ENCODE results near the gene TSPAN15.
"Not testable (repeated sequence)": the region's sequence is repeated elsewhere in the genome, so short reads cannot be mapped to it uniquely, and the experiment has no call there.

Gene TSPAN15

DNA sequence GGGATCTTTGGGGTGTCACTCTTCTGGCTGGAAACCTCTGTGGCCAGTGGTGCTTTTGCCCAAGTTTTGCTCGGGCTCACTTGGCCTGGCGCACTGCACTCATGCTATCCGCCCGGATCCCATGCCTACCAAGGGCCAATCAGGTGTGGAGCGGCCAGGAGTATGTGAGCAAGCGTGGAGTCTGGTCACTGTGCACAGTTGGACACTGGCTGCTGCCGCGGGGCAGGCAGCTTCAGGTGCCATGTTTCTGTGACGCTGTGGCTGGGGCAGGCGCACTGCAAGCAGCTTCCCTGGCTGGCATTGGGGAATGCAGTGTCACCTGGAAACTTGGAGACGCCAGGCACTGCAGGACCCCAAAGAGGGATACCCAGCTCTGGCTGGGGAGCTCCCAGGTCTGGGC is 76.7 kb downstream of the TSPAN15 start:
- in situ Hi-C loops (cut with MboI; ENCODE audit: low sequenced_read_pairs), result no loop called here

DNA sequence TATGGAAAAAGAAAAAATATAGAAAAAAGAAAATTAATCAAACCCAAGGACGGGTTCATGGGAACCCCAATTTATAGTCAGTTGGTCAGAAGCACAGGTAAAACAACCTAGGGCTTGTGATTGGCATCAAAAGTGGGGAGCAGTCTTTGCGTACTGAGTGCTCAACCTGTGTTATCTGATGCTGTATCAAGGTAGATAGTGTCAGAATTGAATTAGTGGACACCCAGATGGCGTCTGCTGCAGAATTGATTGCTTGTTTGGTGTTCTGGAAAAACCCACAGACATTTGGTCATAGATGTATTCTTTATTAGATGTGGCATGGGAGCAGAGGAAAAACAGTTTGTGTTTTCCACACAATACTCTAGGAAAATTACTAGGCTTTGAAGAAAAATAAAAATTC is 82.4 kb downstream of the TSPAN15 start:
- in situ Hi-C loops (cut with MboI; ENCODE audit: low sequenced_read_pairs), result no loop called here

DNA sequence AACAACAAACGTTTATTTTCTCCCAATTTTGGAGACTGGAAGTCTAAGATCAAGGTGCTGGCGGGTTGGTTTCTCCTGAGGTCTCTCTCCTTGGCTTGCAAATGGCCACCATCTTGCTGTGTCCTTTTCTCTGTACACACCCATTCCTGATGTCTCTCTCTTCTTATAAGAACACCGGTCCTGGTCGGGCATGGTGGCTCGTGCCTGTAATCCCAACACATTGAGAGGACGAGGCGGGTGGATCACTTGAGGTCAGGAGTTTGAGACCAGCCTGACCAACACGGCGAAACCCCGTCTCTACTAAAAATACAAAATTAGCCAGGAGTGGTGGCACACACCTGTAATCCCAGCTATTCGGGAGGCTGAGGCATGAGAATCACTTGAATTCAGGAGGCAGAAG is 85.3 kb downstream of the TSPAN15 start:
- in situ Hi-C loops (cut with MboI; ENCODE audit: low sequenced_read_pairs), result not testable (repeated sequence)

DNA sequence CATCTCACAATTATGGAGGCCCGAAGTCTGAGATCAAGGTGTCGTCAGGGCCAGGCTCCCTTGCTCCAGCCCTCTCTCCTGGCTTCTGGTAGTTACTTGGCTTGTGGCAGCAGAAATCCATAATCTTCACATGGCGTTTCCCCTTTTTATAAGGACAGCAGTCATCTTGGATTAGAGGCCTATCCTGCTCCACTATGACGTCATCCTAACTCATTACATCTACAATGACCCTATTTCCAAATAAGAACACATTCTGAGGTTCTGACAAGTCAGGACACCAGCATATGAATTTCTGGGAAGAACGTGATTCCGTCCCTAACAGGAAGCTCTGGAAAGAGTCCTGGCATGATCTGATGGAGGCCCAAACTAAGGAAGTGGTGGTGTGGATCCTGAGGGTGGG is 86.2 kb downstream of the TSPAN15 start:
- in situ Hi-C loops (cut with MboI; ENCODE audit: low sequenced_read_pairs), result no loop called here

DNA sequence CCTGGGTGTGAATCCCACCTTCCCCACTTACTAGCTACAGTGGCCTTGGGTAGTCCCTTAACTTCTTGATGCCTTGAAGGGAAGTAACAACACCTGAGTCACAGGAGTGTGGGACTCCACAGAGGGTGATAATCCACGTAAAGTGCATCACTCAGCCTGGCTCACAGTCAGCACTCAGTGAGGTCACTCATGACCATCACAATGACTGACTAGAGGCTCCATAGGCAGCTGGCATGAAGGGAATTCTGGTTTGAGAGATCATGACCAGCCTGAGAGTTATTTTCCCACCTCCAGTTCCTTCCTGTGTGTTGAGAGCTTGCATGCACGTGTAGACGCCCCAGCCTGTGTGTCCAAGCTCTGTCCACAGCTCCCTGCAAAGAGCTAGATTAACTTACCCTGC is 87.2 kb downstream of the TSPAN15 start:
- in situ Hi-C loops (cut with MboI; ENCODE audit: low sequenced_read_pairs), result no loop called here

DNA sequence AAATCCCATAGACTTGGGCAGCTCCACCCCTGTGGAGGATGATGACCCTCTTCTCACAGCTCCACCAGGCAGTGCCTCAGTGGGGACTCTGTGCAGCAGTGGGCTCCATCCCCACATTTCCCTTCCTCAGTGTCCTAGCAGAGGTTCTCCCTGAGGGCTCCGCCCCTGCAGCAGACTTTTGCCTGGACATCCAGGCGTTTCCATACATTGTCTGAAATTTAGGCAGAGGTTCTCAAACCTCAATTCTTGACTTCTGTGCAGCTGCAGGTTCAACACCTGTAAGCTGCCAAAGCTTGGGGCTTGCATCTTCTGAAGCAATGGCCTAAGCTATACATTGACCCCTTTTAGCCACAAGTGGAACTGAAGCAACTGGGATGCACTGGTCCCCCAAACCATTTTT is 90.2 kb downstream of the TSPAN15 start:
- in situ Hi-C loops (cut with MboI; ENCODE audit: low sequenced_read_pairs), result no loop called here

DNA sequence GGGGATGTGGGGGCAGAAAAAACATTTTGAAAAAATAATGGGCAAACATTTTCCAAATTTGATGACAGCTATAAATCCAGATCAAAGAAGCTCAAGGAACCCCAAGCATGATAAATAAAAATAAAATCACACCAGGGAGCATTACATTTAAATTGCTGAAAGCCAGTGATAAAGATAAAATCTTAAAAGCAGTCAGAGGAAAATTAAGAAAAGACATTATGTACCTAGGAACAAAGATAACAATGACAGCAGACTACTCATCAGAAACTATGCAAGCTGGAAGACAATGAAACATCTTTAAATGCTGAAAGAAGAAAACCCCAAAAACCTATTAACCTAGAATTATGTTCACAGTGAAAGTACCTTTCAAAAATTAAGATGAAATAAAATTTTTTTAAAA is 98.7 kb downstream of the TSPAN15 start:
- in situ Hi-C loops (cut with MboI; ENCODE audit: low sequenced_read_pairs), result no loop called here

DNA sequence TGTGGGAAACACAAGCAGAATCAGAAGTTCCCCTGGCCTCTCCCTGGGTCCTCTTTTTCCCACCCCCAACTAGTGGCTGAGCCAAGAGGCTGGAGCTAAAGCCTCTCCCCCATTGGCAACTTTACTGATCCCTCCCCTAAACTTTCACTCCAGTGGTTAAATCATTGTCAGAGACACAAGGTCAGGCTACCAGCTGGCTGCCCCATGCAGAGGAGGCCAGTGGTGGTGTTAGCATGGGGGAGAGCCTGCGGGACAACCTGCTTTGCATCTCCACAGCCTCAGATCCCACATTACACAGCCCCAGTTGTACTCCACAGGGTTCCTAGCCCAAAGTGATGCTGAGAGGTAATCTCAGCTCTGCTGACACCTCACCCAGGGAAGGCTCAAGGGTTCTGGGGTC is 101.0 kb downstream of the TSPAN15 start:
- in situ Hi-C loops (cut with MboI; ENCODE audit: low sequenced_read_pairs), result no loop called here

DNA sequence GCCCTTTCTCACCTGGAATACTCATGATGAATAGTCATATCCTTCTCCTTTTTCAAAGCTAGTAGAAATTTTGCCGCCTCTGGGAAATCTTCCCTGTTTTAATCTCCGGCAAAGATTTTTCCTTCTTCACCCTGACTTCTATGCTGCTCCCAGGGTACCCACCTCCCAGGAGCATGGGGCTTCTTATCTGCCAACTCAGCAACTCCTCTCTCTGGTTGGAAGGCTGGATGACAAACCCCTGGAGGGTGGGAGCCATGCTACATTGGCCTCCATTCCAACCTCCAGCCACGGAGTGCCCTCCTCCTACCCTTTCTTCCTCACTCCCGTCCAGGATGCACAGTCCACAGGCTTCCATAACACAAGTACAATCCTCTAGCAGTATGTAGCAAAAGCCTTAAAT is 102.1 kb downstream of the TSPAN15 start:
- in situ Hi-C loops (cut with MboI; ENCODE audit: low sequenced_read_pairs), result no loop called here

DNA sequence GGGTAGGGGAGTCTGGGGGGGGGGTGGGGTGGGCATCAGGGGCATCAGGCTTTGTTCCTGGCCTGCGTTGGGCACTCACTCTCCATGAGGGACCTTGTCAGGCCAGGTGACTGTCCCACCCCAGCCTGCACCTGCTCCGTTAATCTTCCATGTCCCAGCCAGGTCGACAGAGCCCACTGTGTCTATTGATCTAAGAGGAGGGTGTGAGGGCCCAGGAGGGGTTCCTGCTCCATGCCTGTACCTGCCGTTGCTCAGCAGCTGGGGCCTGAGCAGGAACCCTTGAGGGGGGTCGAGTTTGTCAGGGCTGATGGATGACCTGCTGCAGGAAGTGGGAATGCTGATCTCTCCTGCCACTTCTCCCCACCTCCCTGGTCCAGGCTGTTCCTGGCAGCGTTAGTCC is 103.3 kb downstream of the TSPAN15 start:
- in situ Hi-C loops (cut with MboI; ENCODE audit: low sequenced_read_pairs), result no loop called here

Data from hTERT RPE-1 (cell line).